ENCODE results near the gene ALG8.
"Not testable (repeated sequence)": the region's sequence is repeated elsewhere in the genome, so short reads cannot be mapped to it uniquely, and the experiment has no call there.

DNA sequence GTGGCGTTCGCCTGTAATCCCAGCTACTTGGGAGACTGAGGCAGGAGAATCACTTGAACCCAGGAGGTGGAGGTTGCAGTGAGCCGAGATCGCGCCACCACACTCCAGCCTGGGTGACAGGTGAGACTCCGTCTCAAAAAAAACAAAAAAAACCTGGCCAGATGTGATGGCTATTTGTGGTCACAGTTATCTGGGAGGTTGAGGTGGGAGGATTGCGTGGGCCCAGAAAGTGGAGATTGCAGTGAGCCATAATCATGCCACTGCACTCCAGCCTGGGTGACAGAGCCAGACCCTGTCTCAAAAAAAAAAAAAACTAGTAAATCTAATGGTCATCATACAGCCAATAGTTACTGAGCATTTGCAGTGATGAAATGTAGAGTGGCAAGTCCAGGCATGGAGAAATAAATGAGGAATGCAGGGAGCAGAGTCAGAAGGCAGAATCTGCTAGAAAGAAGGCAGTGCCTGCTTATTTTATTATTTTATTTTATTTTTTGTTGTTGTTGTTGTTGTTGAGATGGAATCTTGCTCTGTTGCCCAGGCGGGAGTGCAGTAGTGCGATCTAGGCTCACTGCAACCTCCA lies 79.6 kb downstream of the ALG8 start:
- not testable (repeated sequence) for TF ChIP-seq POLR2A (IDR thresholded peaks at IDR 0.05)
- TF ChIP-seq, protein P1, sequence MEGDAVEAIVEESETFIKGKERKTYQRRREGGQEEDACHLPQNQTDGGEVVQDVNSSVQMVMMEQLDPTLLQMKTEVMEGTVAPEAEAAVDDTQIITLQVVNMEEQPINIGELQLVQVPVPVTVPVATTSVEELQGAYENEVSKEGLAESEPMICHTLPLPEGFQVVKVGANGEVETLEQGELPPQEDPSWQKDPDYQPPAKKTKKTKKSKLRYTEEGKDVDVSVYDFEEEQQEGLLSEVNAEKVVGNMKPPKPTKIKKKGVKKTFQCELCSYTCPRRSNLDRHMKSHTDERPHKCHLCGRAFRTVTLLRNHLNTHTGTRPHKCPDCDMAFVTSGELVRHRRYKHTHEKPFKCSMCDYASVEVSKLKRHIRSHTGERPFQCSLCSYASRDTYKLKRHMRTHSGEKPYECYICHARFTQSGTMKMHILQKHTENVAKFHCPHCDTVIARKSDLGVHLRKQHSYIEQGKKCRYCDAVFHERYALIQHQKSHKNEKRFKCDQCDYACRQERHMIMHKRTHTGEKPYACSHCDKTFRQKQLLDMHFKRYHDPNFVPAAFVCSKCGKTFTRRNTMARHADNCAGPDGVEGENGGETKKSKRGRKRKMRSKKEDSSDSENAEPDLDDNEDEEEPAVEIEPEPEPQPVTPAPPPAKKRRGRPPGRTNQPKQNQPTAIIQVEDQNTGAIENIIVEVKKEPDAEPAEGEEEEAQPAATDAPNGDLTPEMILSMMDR (IDR thresholded peaks at IDR 0.05) = not testable (repeated sequence)

Measured in adrenal gland (tissue), 5 donors.